Breast epithelium (tissue), 3 donors: Measurements from ENCODE around the gene LYPD4.

Experiments
- CTCF ChIP-seq, 3 donors: fragments of 450-650 bp; IDR thresholded peaks; one replicate each; pipeline ENCODE4 v1.5.1; 2016 to 2017; ENCODE audit warnings: antibody characterized with exemption in 3 of 3, mild to moderate bottlenecking in 3 of 3, moderate library complexity in 3 of 3
- POLR2A ChIP-seq: fragments of 450-650 bp; IDR thresholded peaks from one replicate; pipeline ENCODE4 v1.6.1; 2016; ENCODE audit warnings: antibody characterized with exemption, mild to moderate bottlenecking, moderate library complexity

GRCh38 chr19:41815301-41815700 is 29.2 kb downstream of the LYPD4 start:
- no peak for TF ChIP-seq CTCF (IDR thresholded peaks at IDR 0.05)
- TF ChIP-seq POLR2A = no peak
